K562 (cell line): ENCODE data around the gene MKRN1.
A peak's percentile ranks its signal among the peaks of the same experiment; 100 is the strongest.

ENCODE experiments used
- BHLHE40 ChIP-seq: IDR thresholded peaks from 2 replicates; pipeline ENCODE4 v1.6.1; 2011; ENCODE audit warnings: low read length, improper control_type of control experiment
- BMI1 ChIP-seq: fragments of 150-350 bp; IDR thresholded peaks from 2 replicates; pipeline ENCODE4 v1.6.1; 2014; ENCODE audit warnings: low read length
- BRCA1 ChIP-seq, 2 experiments: fragments of 450-650 bp in 1 of 2; sonication (generic) in 1 of 2; formaldehyde crosslinking in 1 of 2; IDR thresholded peaks; 2 replicates each; pipeline versions ENCODE4 v1.5.0 to v1.6.1; 2017 to 2020; ENCODE audit warnings: mild to moderate bottlenecking in 1 of 2, missing genetic modification reagents in 1 of 2
- CBX3 ChIP-seq, 2 experiments: IDR thresholded peaks; 1 replicate in 1 of 2; 2 replicates in 1 of 2; pipeline ENCODE4 v1.6.1; 2012; ENCODE audit warnings: inconsistent platforms in 2 of 2, low read length in 2 of 2, borderline replicate concordance in 1 of 2, control low read depth in 1 of 2
- SUPT5H ChIP-seq: fragments of 450-650 bp; IDR thresholded peaks from 2 replicates; pipeline ENCODE4 v1.6.1; 2016
- TF ChIP-seq, protein P1 (sequence below), 3 experiments: IDR thresholded peaks in 2 of 3; conservative IDR thresholded peaks in 1 of 3; 2 replicates each; pipeline ENCODE4 v1.5.1; 2011 to 2012; ENCODE audit warnings: low read length in 3 of 3, mild to moderate bottlenecking in 3 of 3, control low read depth in 2 of 3, improper control_type of control experiment in 1 of 3, inconsistent platforms in 1 of 3, low read depth in 1 of 3, mixed read lengths in 1 of 3, moderate library complexity in 1 of 3; ENCODE audit not compliant: insufficient read depth in 2 of 3

DNA sequence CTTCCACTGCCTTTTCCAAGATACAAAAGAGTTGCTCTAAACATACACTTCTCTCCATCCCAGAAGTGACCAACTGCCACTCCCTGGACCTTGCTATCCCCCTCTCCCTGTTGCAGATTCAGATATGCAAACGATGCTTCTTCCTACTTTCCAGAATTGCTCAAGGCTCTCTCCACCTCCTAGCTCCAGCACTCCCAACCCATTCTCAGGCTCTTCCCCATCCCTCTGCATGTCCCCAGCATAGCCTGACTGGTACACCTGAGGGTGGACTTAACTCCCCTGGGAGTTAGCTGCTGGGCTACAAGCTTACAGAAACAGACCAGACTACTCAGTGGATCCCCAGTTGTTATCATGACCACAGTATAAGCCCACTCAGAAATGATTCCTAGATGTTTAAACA lies 27.6 kb downstream of the MKRN1 start:
- TF ChIP-seq SUPT5H (peak; percentile 49; the same call in 1 of the 2 replicates), BRCA1 (IDR thresholded peaks at IDR 0.05) (no peak), BRCA1 (CRISPR knock-in tag; IDR thresholded peaks at IDR 0.05) (no peak), BMI1 (no peak), CBX3 (IDR thresholded peaks at IDR 0.05; ENCODE audit: borderline replicate concordance in 1 of 2, low read length in 2 of 2) (no peak), BHLHE40 (no peak)
- TF ChIP-seq, protein P1, sequence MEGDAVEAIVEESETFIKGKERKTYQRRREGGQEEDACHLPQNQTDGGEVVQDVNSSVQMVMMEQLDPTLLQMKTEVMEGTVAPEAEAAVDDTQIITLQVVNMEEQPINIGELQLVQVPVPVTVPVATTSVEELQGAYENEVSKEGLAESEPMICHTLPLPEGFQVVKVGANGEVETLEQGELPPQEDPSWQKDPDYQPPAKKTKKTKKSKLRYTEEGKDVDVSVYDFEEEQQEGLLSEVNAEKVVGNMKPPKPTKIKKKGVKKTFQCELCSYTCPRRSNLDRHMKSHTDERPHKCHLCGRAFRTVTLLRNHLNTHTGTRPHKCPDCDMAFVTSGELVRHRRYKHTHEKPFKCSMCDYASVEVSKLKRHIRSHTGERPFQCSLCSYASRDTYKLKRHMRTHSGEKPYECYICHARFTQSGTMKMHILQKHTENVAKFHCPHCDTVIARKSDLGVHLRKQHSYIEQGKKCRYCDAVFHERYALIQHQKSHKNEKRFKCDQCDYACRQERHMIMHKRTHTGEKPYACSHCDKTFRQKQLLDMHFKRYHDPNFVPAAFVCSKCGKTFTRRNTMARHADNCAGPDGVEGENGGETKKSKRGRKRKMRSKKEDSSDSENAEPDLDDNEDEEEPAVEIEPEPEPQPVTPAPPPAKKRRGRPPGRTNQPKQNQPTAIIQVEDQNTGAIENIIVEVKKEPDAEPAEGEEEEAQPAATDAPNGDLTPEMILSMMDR (IDR thresholded peaks at IDR 0.05 in 2 of 3, conservative IDR thresholded peaks at IDR 0.05 in 1 of 3; ENCODE audit: insufficient read depth in 2 of 3, low read depth in 1 of 3, low read length in 3 of 3) = no peak
